Endodermal cell (in vitro differentiated cells): ENCODE results near the gene PPIL4. TPM values are rescaled to one million over a fixed set of nuclear protein-coding genes. Genes with fewer than 3 reads are reported as not detected.

Experiments
- DNase-seq: peaks from one replicate; pipeline ENCODE4 v3.0.0-alpha.2; 2017
- H3K27ac ChIP-seq: 2 replicates; pipeline ENCODE4 v1.5.1; 2013; ENCODE audit warnings: mild to moderate bottlenecking, low read depth, low read length, moderate library complexity
- H3K27me3 ChIP-seq: 2 replicates; pipeline ENCODE4 v1.6.1; 2013; ENCODE audit warnings: mild to moderate bottlenecking, low read length, moderate library complexity; ENCODE audit not compliant: insufficient read depth, control insufficient read depth, poor library complexity, severe bottlenecking
- H3K36me3 ChIP-seq: 2 replicates; pipeline ENCODE4 v1.7.0; 2013; ENCODE audit warnings: mild to moderate bottlenecking, low read length, moderate library complexity; ENCODE audit not compliant: control insufficient read depth, insufficient read depth
- H3K4me1 ChIP-seq: one replicate; pipeline ENCODE4 v1.7.0; 2013; ENCODE audit warnings: low read length; ENCODE audit not compliant: control insufficient read depth, insufficient read depth
- H3K4me3 ChIP-seq: 2 replicates; pipeline ENCODE4 v1.5.1; 2013; ENCODE audit warnings: mild to moderate bottlenecking, low read length, moderate library complexity
- H3K9ac ChIP-seq: 2 replicates; pipeline ENCODE4 v1.6.1; 2013; ENCODE audit warnings: mild to moderate bottlenecking, low read length, moderate library complexity; ENCODE audit not compliant: poor library complexity, severe bottlenecking; ENCODE audit errors: extremely low read depth
- H3K9me3 ChIP-seq: 2 replicates; pipeline ENCODE4 v1.6.1; 2013; ENCODE audit warnings: mild to moderate bottlenecking, low read length, moderate library complexity; ENCODE audit not compliant: control insufficient read depth
- H3K27ac Mint-ChIP-seq: 2 replicates; pipeline ENCODE4 v1.8.0; 2020; ENCODE audit warnings: mixed read lengths
- H3K27me3 Mint-ChIP-seq: 2 replicates; pipeline ENCODE4 v1.8.0; 2021; ENCODE audit warnings: mild to moderate bottlenecking, mixed read lengths; ENCODE audit not compliant: insufficient read depth
- H3K36me3 Mint-ChIP-seq: 2 replicates; pipeline ENCODE4 v1.8.0; 2020; ENCODE audit warnings: low read depth, mixed read lengths
- H3K4me1 Mint-ChIP-seq: 2 replicates; pipeline ENCODE4 v1.8.0; 2020; ENCODE audit warnings: mixed read lengths
- H3K4me3 Mint-ChIP-seq: 2 replicates; pipeline ENCODE4 v1.8.0; 2020; ENCODE audit warnings: mild to moderate bottlenecking, moderate library complexity, mixed read lengths
- H3K9me3 Mint-ChIP-seq: 2 replicates; pipeline ENCODE4 v1.8.0; 2020; ENCODE audit warnings: mild to moderate bottlenecking, mixed read lengths
- CTCF ChIP-seq: fragments of 200-600 bp; sonication (generic); conservative IDR thresholded peaks from 2 replicates; pipeline ENCODE4 v1.5.0; 2021; ENCODE audit warnings: antibody characterized with exemption, mild to moderate bottlenecking
- WGBS, 2 experiments: methylation state at CpG; one replicate each; pipeline versions ENCODE4 v1.1.5 to v1.1.7; 2013; ENCODE audit warnings: missing lambda C conversion rate in 2 of 2, mixed read lengths in 1 of 2; ENCODE audit not compliant: insufficient coverage in 1 of 2, insufficient read length in 1 of 2; 5-methylcytosine and 5-hydroxymethylcytosine counted together
- total RNA-seq, 2 donors: library from RNA; stranded (reverse); fragmentation: NEBNext Ultra II Directional in 1 of 2; extraction: Animal tissue kit (Norgen Biotek cat#: 25700) in 1 of 2; gene quantifications; 2 replicates in 1 of 2; 3 replicates in 1 of 2; pipeline ENCODE4 v1.2.1, GENCODE V29; 2021

The PPIL4 gene
- total RNA-seq, 2 donors from 2014 or later, result 35.8 to 41.7 TPM

- Histone ChIP-seq H3K36me3 (no peaks in the 10 kb centered on the region), H3K9ac (no peak overlapping the region), H3K4me1 (no peaks in the 10 kb centered on the region), H3K4me3 (no peak overlapping the region), H3K27ac (no peak overlapping the region), H3K27me3 (no peaks in the 10 kb centered on the region), H3K9me3 (no peaks in the 10 kb centered on the region)
- no peaks in the 10 kb centered on the region for H3K36me3 Mint-ChIP-seq
- TF ChIP-seq CTCF, result no peak
- H3K27me3 Mint-ChIP-seq, result no peaks in the 10 kb centered on the region
- H3K27ac Mint-ChIP-seq, result no peak overlapping the region
- 79 to 92% methylated on average over 6 to 17 of the region's 18 CpGs for WGBS, 2 experiments
- H3K4me1 Mint-ChIP-seq, result peaks cover 12% of the 10 kb centered on the region
- H3K4me3 Mint-ChIP-seq, result no peak overlapping the region
- DNase-seq, result no peak
- H3K9me3 Mint-ChIP-seq, result no peaks in the 10 kb centered on the region
These were observed 65.2 kb downstream of the PPIL4 start for GRCh38 chr6:149480502-149481280.

- no peak overlapping the region for H3K27ac ChIP-seq
- H3K36me3 ChIP-seq, result no peaks in the 10 kb centered on the region
- no peaks in the 10 kb centered on the region for H3K4me1 ChIP-seq
- Mint-ChIP-seq H3K27ac (no peak overlapping the region), H3K4me1 (peaks cover 5% of the 10 kb centered on the region), H3K9me3 (no peaks in the 10 kb centered on the region), H3K27me3 (no peaks in the 10 kb centered on the region), H3K36me3 (no peaks in the 10 kb centered on the region), H3K4me3 (no peak overlapping the region)
- no peak for TF ChIP-seq CTCF
- no peaks in the 10 kb centered on the region for H3K9me3 ChIP-seq
- DNase-seq, result no peak
- WGBS, 2 experiments, result 83 to 100% methylated on average over 4 to 5 of the region's 5 CpGs
- no peak overlapping the region for H3K9ac ChIP-seq
- no peaks in the 10 kb centered on the region for H3K27me3 ChIP-seq
- no peak overlapping the region for H3K4me3 ChIP-seq
These were observed 67.1 kb downstream of the PPIL4 start for GRCh38 chr6:149478631-149479314.

- no peak for TF ChIP-seq CTCF
- no peak overlapping the region for H3K4me3 ChIP-seq
- DNase-seq, result no peak
- H3K27me3 ChIP-seq, result no peaks in the 10 kb centered on the region
- H3K27ac Mint-ChIP-seq, result no peak overlapping the region
- 90 to 94% methylated on average over 3 to 5 of the region's 5 CpGs for WGBS, 2 experiments
- H3K9me3 ChIP-seq, result no peaks in the 10 kb centered on the region
- no peak overlapping the region for H3K9ac ChIP-seq
- H3K4me3 Mint-ChIP-seq, result no peak overlapping the region
- H3K4me1 ChIP-seq, result no peaks in the 10 kb centered on the region
- no peaks in the 10 kb centered on the region for H3K36me3 Mint-ChIP-seq
- H3K9me3 Mint-ChIP-seq, result no peaks in the 10 kb centered on the region
- H3K36me3 ChIP-seq, result no peaks in the 10 kb centered on the region
- H3K4me1 Mint-ChIP-seq, result peaks cover 13% of the 10 kb centered on the region
- no peak overlapping the region for H3K27ac ChIP-seq
- no peaks in the 10 kb centered on the region for H3K27me3 Mint-ChIP-seq
These were observed 68.3 kb downstream of the PPIL4 start for GRCh38 chr6:149477544-149477943.
